SK-N-SH treated with all-trans-retinoic acid at 6 μM for 48 hours (cell line): ENCODE measurements around the gene SMARCD3.

Experiments used
- ATAC-seq: fragments of 200-7000 bp; cut with Tn5 transposase; 3 replicates; pipeline ENCODE4 v1.9.1; 2020; ENCODE audit warnings: mild to moderate bottlenecking, moderate library complexity
- ARNTL ChIP-seq: fragments of 450-650 bp; formaldehyde crosslinking; IDR thresholded peaks from 2 replicates; pipeline ENCODE4 v1.5.0; 2020; ENCODE audit warnings: low read depth, mild to moderate bottlenecking, moderate library complexity, borderline replicate concordance
- BACH2 ChIP-seq: fragments of 250-450 bp; sonication (Bioruptor Pico); IDR thresholded peaks from 2 replicates; pipeline ENCODE4 v1.9.0; 2021; ENCODE audit warnings: mild to moderate bottlenecking, borderline replicate concordance
- CREB5 ChIP-seq: fragments of 250-450 bp; sonication (Bioruptor Pico); IDR thresholded peaks from 2 replicates; pipeline ENCODE4 v1.5.1; 2020; ENCODE audit warnings: low read depth, mild to moderate bottlenecking, moderate library complexity
- CSDC2 ChIP-seq: fragments of 250-450 bp; sonication (Bioruptor Pico); IDR thresholded peaks from 2 replicates; pipeline ENCODE4 v1.5.0; 2020; ENCODE audit warnings: mild to moderate bottlenecking, moderate library complexity
- CSRNP3 ChIP-seq: fragments of 250-450 bp; sonication (Bioruptor Pico); IDR thresholded peaks from 2 replicates; pipeline ENCODE4 v1.5.1; 2021; ENCODE audit warnings: mild to moderate bottlenecking, moderate library complexity
- ESRRG ChIP-seq: fragments of 250-450 bp; sonication (Bioruptor Pico); IDR thresholded peaks from 2 replicates; pipeline ENCODE4 v1.6.1; 2021; ENCODE audit warnings: mild to moderate bottlenecking
- GLIS3 ChIP-seq: fragments of 250-450 bp; sonication (Bioruptor Pico); IDR thresholded peaks from 2 replicates; pipeline ENCODE4 v1.5.0; 2020; ENCODE audit warnings: mild to moderate bottlenecking, moderate library complexity
- ISL1 ChIP-seq: fragments of 250-450 bp; sonication (Bioruptor Pico); IDR thresholded peaks from 2 replicates; pipeline ENCODE4 v2.1.2; 2022; ENCODE audit warnings: mild to moderate bottlenecking, moderate library complexity
- OSR1 ChIP-seq: fragments of 250-450 bp; sonication (Bioruptor Pico); IDR thresholded peaks from 2 replicates; pipeline ENCODE4 v1.8.0; 2022; ENCODE audit warnings: moderate library complexity, mild to moderate bottlenecking, inconsistent platforms
- POU6F1 ChIP-seq: fragments of 250-450 bp; sonication (Bioruptor Pico); IDR thresholded peaks from 2 replicates; pipeline ENCODE4 v1.8.0; 2021; ENCODE audit warnings: low read depth, mild to moderate bottlenecking, moderate library complexity, borderline replicate concordance
- PPARA ChIP-seq: fragments of 250-450 bp; sonication (Bioruptor Pico); IDR thresholded peaks from 2 replicates; pipeline ENCODE4 v1.5.0; 2020; ENCODE audit warnings: mild to moderate bottlenecking, borderline replicate concordance
- RARB ChIP-seq: fragments of 250-450 bp; sonication (Bioruptor Pico); IDR thresholded peaks from 2 replicates; pipeline ENCODE4 v1.8.0; 2021; ENCODE audit warnings: mild to moderate bottlenecking, moderate library complexity
- SNAI2 ChIP-seq: fragments of 250-450 bp; sonication (Bioruptor Pico); IDR thresholded peaks from 2 replicates; pipeline ENCODE4 v1.5.0; 2020; ENCODE audit warnings: mild to moderate bottlenecking, moderate library complexity
- TCF4 ChIP-seq: fragments of 250-450 bp; sonication (Bioruptor Pico); IDR thresholded peaks from 2 replicates; pipeline ENCODE4 v1.8.0; 2021; ENCODE audit warnings: mild to moderate bottlenecking, moderate library complexity, borderline replicate concordance
- TOX ChIP-seq: fragments of 250-450 bp; sonication (Bioruptor Pico); IDR thresholded peaks from 2 replicates; pipeline ENCODE4 v1.8.0; 2021; ENCODE audit warnings: mild to moderate bottlenecking, moderate library complexity, borderline replicate concordance
- ZC3H10 ChIP-seq: fragments of 250-450 bp; sonication (Bioruptor Pico); IDR thresholded peaks from 2 replicates; pipeline ENCODE4 v1.5.1; 2021; ENCODE audit warnings: mild to moderate bottlenecking, moderate library complexity
- ZFP3 ChIP-seq: fragments of 250-450 bp; sonication (Bioruptor Pico); IDR thresholded peaks from 2 replicates; pipeline ENCODE4 v1.5.0; 2020; ENCODE audit warnings: mild to moderate bottlenecking, moderate library complexity
- ZFP30 ChIP-seq: fragments of 450-650 bp; formaldehyde crosslinking; IDR thresholded peaks from 2 replicates; pipeline ENCODE4 v1.5.0; 2022; ENCODE audit warnings: mild to moderate bottlenecking, moderate library complexity
- ZNF565 ChIP-seq: fragments of 450-650 bp; formaldehyde crosslinking; conservative IDR thresholded peaks from 2 replicates; pipeline ENCODE4 v1.5.0; 2020; ENCODE audit warnings: low read depth, mild to moderate bottlenecking, moderate library complexity
- ZNF70 ChIP-seq: fragments of 450-650 bp; formaldehyde crosslinking; IDR thresholded peaks from 2 replicates; pipeline ENCODE4 v1.5.0; 2020; ENCODE audit warnings: mild to moderate bottlenecking, moderate library complexity
- ZNF8 ChIP-seq: fragments of 450-650 bp; formaldehyde crosslinking; IDR thresholded peaks from 2 replicates; pipeline ENCODE4 v1.5.0; 2020; ENCODE audit warnings: mild to moderate bottlenecking, moderate library complexity

SMARCD3 gene

GRCh38 chr7:151241755-151242096 lies 6.8 kb downstream of the SMARCD3 start:
- no peak for ATAC-seq
- TF ChIP-seq ZNF70 (CRISPR knock-in tag) (no peak), ISL1 (CRISPR knock-in tag) (no peak), SNAI2 (CRISPR knock-in tag) (no peak), OSR1 (CRISPR knock-in tag) (no peak), ZC3H10 (CRISPR knock-in tag) (no peak)

- TF ChIP-seq POU6F1 (CRISPR knock-in tag) (no peak), ISL1 (CRISPR knock-in tag) (no peak), ZFP3 (CRISPR knock-in tag) (no peak), ZNF8 (CRISPR knock-in tag) (no peak), GLIS3 (CRISPR knock-in tag) (no peak), TCF4 (CRISPR knock-in tag) (no peak), ZFP30 (CRISPR knock-in tag) (no peak), CSRNP3 (no peak)
- no peak for ATAC-seq
Measured at GRCh38 chr7:151240942-151241754, 7.3 kb downstream of the SMARCD3 start.

- no peak for ATAC-seq
- TF ChIP-seq TOX (CRISPR knock-in tag) (no peak), CSDC2 (no peak), ZFP3 (CRISPR knock-in tag) (no peak), POU6F1 (CRISPR knock-in tag) (no peak), CREB5 (CRISPR knock-in tag) (no peak), ARNTL (no peak), ISL1 (CRISPR knock-in tag) (no peak), ZFP30 (CRISPR knock-in tag) (no peak), BACH2 (CRISPR knock-in tag) (no peak), CSRNP3 (no peak), SNAI2 (CRISPR knock-in tag) (no peak), GLIS3 (CRISPR knock-in tag) (no peak), ZNF565 (no peak)
Measured at GRCh38 chr7:151240536-151240935, 8.0 kb downstream of the SMARCD3 start.

GRCh38 chr7:151239837-151240459 lies 8.5 kb downstream of the SMARCD3 start:
- no peak for ATAC-seq
- TF ChIP-seq CSRNP3 (no peak), RARB (no peak), CSDC2 (no peak), ZNF70 (CRISPR knock-in tag) (no peak), ZFP30 (CRISPR knock-in tag) (no peak), PPARA (no peak), POU6F1 (CRISPR knock-in tag) (no peak), ESRRG (CRISPR knock-in tag) (no peak), OSR1 (CRISPR knock-in tag) (no peak), GLIS3 (CRISPR knock-in tag) (no peak), ISL1 (CRISPR knock-in tag) (no peak)
